Hepatocyte (in vitro differentiated cells): ENCODE results near the gene CYTH2. TPM values are rescaled to one million over a fixed set of nuclear protein-coding genes. Genes with fewer than 3 reads are reported as not detected.

ENCODE experiments used
- DNase-seq: peaks from one replicate; pipeline ENCODE4 v3.0.0-alpha.2; 2016; ENCODE audit warnings: low spot score
- H2AFZ ChIP-seq: fragments of 200-600 bp; sonication (generic); 2 replicates; pipeline ENCODE4 v1.6.0; 2016; ENCODE audit warnings: antibody characterized with exemption, mild to moderate bottlenecking
- H3K27ac ChIP-seq: fragments of 200-600 bp; sonication (generic); 2 replicates; pipeline ENCODE4 v1.5.1; 2016; ENCODE audit warnings: mild to moderate bottlenecking
- H3K27me3 ChIP-seq: fragments of 200-600 bp; sonication (generic); 2 replicates; pipeline ENCODE4 v1.6.1; 2016
- H3K36me3 ChIP-seq: fragments of 200-600 bp; sonication (generic); replicated peaks from 2 replicates; pipeline ENCODE4 v1.5.1; 2016; ENCODE audit warnings: low read depth; ENCODE audit not compliant: insufficient read depth
- H3K4me1 ChIP-seq: fragments of 200-600 bp; sonication (generic); 2 replicates; pipeline ENCODE4 v1.5.1; 2016; ENCODE audit warnings: mild to moderate bottlenecking, moderate library complexity; ENCODE audit not compliant: insufficient read depth
- H3K4me2 ChIP-seq: fragments of 200-600 bp; sonication (generic); 2 replicates; pipeline ENCODE4 v1.6.0; 2016
- H3K4me3 ChIP-seq: fragments of 200-600 bp; sonication (generic); 2 replicates; pipeline ENCODE4 v1.5.1; 2016; ENCODE audit warnings: mild to moderate bottlenecking
- H3K79me2 ChIP-seq: fragments of 200-600 bp; sonication (generic); 2 replicates; pipeline ENCODE4 v1.6.0; 2017; ENCODE audit warnings: mild to moderate bottlenecking
- H3K9me2 ChIP-seq: fragments of 200-600 bp; sonication (generic); replicated peaks from 2 replicates; pipeline ENCODE4 v1.6.0; 2017; ENCODE audit warnings: mild to moderate bottlenecking; ENCODE audit not compliant: insufficient read depth
- H3K9me3 ChIP-seq: fragments of 200-600 bp; sonication (generic); 2 replicates; pipeline ENCODE4 v1.5.1; 2016; ENCODE audit warnings: low read depth, mild to moderate bottlenecking
- H4K20me1 ChIP-seq: fragments of 200-600 bp; sonication (generic); 2 replicates; pipeline ENCODE4 v1.6.0; 2016; ENCODE audit warnings: mild to moderate bottlenecking; ENCODE audit not compliant: insufficient read depth, poor library complexity, severe bottlenecking
- EZH2 ChIP-seq: fragments of 200-600 bp; sonication (generic); IDR thresholded peaks from 2 replicates; pipeline ENCODE4 v1.6.1; 2016; ENCODE audit warnings: antibody characterized with exemption, mild to moderate bottlenecking, borderline replicate concordance
- EZH2phosphoT487 ChIP-seq: fragments of 200-600 bp; sonication (generic); IDR thresholded peaks from one replicate; pipeline ENCODE4 v1.6.1; 2018; ENCODE audit warnings: antibody characterized with exemption, mild to moderate bottlenecking, low read depth, moderate library complexity; ENCODE audit not compliant: unreplicated experiment, severe bottlenecking
- WGBS: methylation state at CpG from one replicate; pipeline ENCODE4 v1.1.6; 2016; ENCODE audit warnings: low lambda C conversion rate; ENCODE audit errors: missing lambda C conversion rate; 5-methylcytosine and 5-hydroxymethylcytosine counted together
- polyA plus RNA-seq: library from polyadenylated mRNA; unstranded; fragments of >200 nt; fragmentation: Nextera tagmentation; extraction: Ambion mirVana; gene quantifications from 2 replicates; pipeline ENCODE4 v1.2.1, GENCODE V29; 2016
- total RNA-seq: library from RNA; depleted of rRNA; stranded (reverse); fragments of >200 nt; gene quantifications from 2 replicates; pipeline ENCODE4 v1.2.3, GENCODE V29; 2014
- TF ChIP-seq, protein P1 (sequence below): fragments of 200-600 bp; sonication (generic); IDR thresholded peaks from 2 replicates; pipeline ENCODE4 v1.5.1; 2016; ENCODE audit warnings: antibody characterized with exemption, mild to moderate bottlenecking; ENCODE audit not compliant: poor library complexity

Gene CYTH2
- total and polyA plus RNA-seq, 2 experiments from 2014 or later, result 63.1 to 80.1 TPM

DNA sequence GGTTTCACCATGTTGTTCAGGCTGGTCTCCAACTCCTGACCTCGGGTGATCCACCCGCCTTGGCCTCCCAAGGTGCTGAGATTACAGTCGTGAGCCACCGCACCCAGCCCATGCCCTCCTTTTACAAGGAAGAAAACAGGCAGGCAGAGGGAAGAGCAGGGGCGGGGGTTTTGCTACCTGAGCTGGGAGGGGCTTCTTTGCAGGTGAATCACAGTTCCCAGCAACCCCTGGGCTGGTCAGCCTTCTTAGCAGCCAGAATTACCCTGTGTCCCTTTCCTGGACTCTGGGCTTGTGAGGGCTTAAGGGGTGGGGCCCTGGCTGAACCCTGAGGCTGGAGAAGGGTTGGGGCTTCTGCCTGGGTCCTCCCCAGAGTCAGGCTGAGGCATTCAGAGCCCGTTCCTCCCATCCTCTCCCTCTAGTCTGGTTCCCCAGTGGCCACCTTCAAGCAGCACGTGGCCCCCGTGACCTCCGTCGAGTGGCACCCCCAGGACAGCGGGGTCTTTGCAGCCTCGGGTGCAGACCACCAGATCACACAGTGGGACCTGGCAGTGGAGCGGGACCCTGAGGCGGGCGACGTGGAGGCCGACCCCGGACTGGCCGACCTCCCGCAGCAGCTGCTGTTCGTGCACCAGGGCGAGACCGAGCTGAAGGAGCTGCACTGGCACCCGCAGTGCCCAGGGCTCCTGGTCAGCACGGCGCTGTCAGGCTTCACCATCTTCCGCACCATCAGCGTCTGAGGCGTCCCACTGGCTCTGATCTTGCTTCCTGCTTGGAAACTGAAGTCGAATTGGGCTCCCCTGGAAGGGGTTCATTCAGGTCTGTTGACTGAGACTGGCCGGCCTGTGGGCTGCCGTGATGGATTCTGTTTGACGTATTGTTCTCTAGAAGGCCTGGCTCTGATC, 16.6 kb upstream of the CYTH2 start:
- TF ChIP-seq EZH2 (no peak), EZH2phosphoT487 (no peak)
- TF ChIP-seq, protein P1, sequence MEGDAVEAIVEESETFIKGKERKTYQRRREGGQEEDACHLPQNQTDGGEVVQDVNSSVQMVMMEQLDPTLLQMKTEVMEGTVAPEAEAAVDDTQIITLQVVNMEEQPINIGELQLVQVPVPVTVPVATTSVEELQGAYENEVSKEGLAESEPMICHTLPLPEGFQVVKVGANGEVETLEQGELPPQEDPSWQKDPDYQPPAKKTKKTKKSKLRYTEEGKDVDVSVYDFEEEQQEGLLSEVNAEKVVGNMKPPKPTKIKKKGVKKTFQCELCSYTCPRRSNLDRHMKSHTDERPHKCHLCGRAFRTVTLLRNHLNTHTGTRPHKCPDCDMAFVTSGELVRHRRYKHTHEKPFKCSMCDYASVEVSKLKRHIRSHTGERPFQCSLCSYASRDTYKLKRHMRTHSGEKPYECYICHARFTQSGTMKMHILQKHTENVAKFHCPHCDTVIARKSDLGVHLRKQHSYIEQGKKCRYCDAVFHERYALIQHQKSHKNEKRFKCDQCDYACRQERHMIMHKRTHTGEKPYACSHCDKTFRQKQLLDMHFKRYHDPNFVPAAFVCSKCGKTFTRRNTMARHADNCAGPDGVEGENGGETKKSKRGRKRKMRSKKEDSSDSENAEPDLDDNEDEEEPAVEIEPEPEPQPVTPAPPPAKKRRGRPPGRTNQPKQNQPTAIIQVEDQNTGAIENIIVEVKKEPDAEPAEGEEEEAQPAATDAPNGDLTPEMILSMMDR, result no peak
- DNase-seq, result peak; percentile 56
- 95% methylated on average over 30 of the region's 33 CpGs for WGBS
- Histone ChIP-seq H3K36me3 (no peaks in the 10 kb centered on the region), H3K4me2 (no peak overlapping the region), H3K27me3 (no peaks in the 10 kb centered on the region), H3K4me3 (no peak overlapping the region), H3K27ac (no peak overlapping the region), H3K9me3 (no peaks in the 10 kb centered on the region), H2AFZ (no peak overlapping the region), H4K20me1 (no peaks in the 10 kb centered on the region), H3K79me2 (peaks cover 5% of the 10 kb centered on the region), H3K4me1 (no peaks in the 10 kb centered on the region), H3K9me2 (no peaks in the 10 kb centered on the region)

DNA sequence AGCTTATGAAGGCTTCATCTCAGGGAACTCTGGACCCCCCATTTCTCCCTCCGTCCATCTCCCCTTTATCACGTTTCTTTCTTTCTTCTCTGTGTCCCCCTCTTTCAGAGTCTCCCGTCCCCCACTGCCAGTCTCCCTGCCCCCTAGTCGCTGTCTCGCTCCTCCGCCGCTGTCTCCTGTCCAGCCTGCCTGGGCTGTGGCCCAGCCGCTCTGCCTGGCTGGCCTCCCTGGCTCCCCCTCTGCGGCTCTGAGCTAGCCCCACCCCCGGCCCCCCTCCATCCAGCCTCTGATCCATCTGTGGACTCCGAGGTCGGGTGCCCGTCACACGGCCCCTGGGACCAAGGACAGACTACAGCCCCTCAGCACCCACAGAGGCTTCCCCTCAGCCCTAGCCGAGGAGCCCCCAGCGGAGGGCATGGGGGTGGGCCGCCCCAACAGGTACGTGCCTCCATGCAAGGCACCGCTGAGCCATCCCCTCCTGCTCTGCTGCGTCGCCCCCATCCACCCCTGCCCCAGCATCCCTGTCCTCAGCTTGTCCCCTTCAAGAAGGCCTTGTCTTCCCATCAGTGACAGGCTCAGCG, 14.9 kb upstream of the CYTH2 start:
- Histone ChIP-seq H2AFZ (no peak overlapping the region), H3K4me3 (no peak overlapping the region), H3K9me3 (no peaks in the 10 kb centered on the region), H3K79me2 (no peaks in the 10 kb centered on the region), H3K4me1 (no peaks in the 10 kb centered on the region), H3K36me3 (no peaks in the 10 kb centered on the region), H3K27me3 (no peaks in the 10 kb centered on the region), H3K9me2 (no peaks in the 10 kb centered on the region), H4K20me1 (no peaks in the 10 kb centered on the region), H3K27ac (no peak overlapping the region), H3K4me2 (no peak overlapping the region)
- DNase-seq, result no peak
- TF ChIP-seq EZH2phosphoT487 (no peak), EZH2 (no peak)
- TF ChIP-seq, protein P1, result no peak
- WGBS, result 95% methylated on average over 15 of the region's 22 CpGs

DNA sequence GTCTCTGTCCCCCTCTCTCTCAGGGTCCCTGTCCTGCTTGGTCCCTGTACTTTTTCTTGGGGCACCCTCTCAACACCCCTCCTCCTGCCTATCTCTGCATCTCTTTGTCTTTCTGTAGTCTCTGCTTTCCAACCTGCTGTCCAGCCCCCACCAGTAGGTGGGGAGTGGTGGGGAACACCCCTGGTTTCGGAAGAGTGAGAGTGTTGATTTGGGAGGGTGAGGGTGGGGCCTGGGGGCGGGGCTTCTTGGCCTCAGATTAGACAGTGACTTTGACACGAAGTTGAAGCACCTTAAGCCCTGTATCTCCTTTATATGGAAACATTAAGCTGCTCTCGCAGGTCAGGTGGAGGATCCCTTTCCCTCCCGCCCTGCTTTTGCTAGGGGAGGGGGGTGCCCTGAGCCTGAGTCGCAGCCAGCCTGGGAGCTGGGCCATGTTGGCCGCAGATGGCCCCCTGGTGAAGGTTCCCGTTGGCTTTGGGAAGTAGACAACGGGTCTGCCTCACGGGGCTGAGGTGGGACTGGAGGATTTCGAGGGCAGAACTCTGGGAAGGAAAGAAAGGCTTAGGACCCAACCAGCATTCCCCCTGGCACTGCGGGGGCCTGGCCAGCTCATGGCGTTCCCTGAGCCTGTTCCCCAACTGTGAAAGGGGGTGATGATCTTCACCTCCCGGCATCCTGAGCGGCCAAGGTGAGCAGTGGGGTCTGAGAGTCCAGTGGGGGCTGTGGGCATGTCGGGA, 13.8 kb upstream of the CYTH2 start, which contains the start of gene KCNJ14:
TSS of gene KCNJ14 (plus strand) at position 404 of the 737 bp plus-strand sequence. CDS start 6,151 bp downstream, outside the sequence.
- Histone ChIP-seq H4K20me1 (no peaks in the 10 kb centered on the region), H3K27me3 (no peaks in the 10 kb centered on the region), H3K4me2 (no peak within 1 kb of the TSS), H3K79me2 (no peaks in the 10 kb centered on the region), H3K4me1 (no peaks in the 10 kb centered on the region), H3K4me3 (no peak within 1 kb of the TSS), H3K9me3 (no peaks in the 10 kb centered on the region), H3K36me3 (no peaks in the 10 kb centered on the region), H3K9me2 (no peaks in the 10 kb centered on the region), H2AFZ (no peak within 1 kb of the TSS), H3K27ac (no peak within 1 kb of the TSS)
- no peak for DNase-seq
- 96% methylated on average over 15 of the region's 16 CpGs for WGBS
- TF ChIP-seq, protein P1, result no peak
- no peak for TF ChIP-seq EZH2phosphoT487
- no peak for TF ChIP-seq EZH2
